ENCODE measurements around the gene CCNYL1.
"Not testable (repeated sequence)": the region's sequence is repeated elsewhere in the genome, so short reads cannot be mapped to it uniquely, and the experiment has no call there.

CCNYL1 gene

DNA sequence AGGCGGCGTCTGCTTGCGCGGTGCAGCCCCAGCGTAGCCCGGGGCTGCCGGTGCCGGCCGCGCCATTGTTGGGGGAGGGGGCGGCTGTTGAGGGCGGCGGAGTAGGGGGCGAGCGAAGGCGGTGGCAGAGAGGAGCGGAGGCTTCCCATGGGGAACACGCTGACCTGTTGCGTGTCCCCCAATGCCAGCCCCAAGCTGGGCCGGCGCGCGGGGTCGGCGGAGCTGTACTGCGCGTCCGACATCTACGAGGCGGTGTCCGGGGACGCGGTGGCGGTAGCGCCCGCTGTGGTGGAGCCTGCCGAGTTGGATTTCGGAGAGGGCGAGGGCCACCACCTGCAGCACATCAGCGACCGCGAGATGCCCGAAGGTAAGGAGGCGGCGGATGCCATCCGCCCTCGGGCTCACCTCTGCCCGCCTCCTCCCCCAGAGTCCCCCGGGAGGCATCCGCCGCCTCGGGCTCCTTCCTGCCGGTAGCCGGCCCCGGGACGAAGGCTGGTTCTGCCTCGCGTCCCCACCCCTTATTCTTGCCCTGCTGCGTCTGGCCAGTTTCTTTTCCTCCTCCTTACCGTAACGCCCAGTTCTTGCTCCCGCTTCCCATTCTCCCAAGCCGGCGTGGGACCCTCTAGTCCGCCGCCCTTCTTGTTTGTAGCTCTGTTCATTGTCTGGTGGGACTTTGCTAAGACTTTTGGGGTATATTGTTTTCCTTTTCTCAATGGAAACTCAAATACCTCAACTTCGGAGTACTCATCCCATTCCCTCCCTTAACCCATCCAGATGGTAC is 500 bp downstream of the CCNYL1 start:
- no peak for TF ChIP-seq CTCF (conservative IDR thresholded peaks at IDR 0.05; ENCODE audit: low read depth)
- CTCF ChIA-PET = interaction anchor here (3.1 kb wide), 1 partner anchor 87 kb away, joined by 12 read pairs; the partner anchor contains the start of gene METTL21A
- POLR2A ChIA-PET (ENCODE audit: low non-redundant PET) = interaction anchor here (0.5 to 1.1 kb wide), 5 partner anchors 12 to 86 kb away, joined by 3 to 12 read pairs (median 3); partner anchors contain the start of gene METTL21A
- DNase-seq (ENCODE audit: low spot score) = peak; percentile 59
- H3K27ac ChIP-seq = peak overlapping the region; percentile 92

GRCh38 chr2:207716056-207716455 is 4.6 kb downstream of the CCNYL1 start:
- POLR2A ChIA-PET (ENCODE audit: low non-redundant PET) = no interaction called here
- no peak for TF ChIP-seq CTCF (conservative IDR thresholded peaks at IDR 0.05; ENCODE audit: low read depth)
- DNase-seq (ENCODE audit: low spot score) = no peak
- no peak overlapping the region for H3K27ac ChIP-seq
- CTCF ChIA-PET = interaction anchor here (0.6 to 1.1 kb wide), 3 partner anchors 25 to 147 kb away, joined by 3 to 7 read pairs (median 3); no protein-coding TSS in a partner anchor

DNA sequence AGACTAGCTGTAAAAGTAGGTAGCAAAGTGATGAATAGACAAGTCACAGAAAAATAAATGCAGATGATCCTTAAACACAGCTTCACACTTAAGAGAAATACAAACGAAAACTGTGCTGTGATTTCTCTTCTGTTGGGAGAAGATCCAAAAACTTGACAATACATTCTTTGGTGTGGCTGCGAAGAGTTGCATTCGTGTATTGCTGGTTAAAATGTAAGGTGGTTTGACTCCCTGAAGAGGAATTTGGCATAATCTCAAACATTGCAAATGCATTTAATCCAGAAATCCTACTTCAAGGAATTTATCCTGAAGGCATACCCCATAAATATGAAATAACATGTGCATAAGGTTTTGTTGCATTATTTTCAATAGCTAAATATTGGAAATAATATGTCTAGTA is 7.1 kb downstream of the CCNYL1 start:
- ChIA-PET CTCF (interaction anchor here (0.6 kb wide), 1 partner anchor 28 kb away, joined by 3 read pairs; no protein-coding TSS in a partner anchor), POLR2A (ENCODE audit: low non-redundant PET) (interaction anchor here (0.9 kb wide), 1 partner anchor 93 kb away, joined by 6 read pairs; the partner anchor contains the start of gene METTL21A)
- peak overlapping the region; percentile 78 for H3K27ac ChIP-seq
- no peak for TF ChIP-seq CTCF (conservative IDR thresholded peaks at IDR 0.05; ENCODE audit: low read depth)
- DNase-seq (ENCODE audit: low spot score) = no peak

DNA sequence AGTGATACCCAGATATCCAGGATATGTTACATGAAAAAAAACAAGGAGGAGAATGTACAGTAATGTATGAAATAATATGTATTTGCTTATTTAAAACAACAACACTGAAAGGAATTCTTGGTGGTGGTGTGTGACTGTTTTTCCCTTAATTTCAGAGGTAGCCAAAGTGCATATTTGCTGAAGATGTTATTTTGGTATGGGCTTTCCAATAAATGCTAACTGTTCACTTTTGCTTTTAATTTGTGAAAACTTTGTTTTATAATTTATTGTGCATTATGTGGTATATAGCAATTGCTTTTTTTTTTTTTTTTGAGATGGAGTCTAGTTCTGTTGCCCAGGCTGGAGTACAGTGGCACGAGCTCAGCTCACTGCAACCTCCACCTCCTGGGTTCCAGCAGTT is 7.6 kb downstream of the CCNYL1 start:
- CTCF ChIA-PET = interaction anchor here (0.6 kb wide), 1 partner anchor 27 kb away, joined by 3 read pairs; no protein-coding TSS in a partner anchor
- DNase-seq (ENCODE audit: low spot score) = no peak
- no peak for TF ChIP-seq CTCF (conservative IDR thresholded peaks at IDR 0.05; ENCODE audit: low read depth)
- peak overlapping the region; percentile 19 for H3K27ac ChIP-seq
- POLR2A ChIA-PET (ENCODE audit: low non-redundant PET) = interaction anchor here (0.9 to 1.8 kb wide), 2 partner anchors 94 kb away, joined by 6 to 9 read pairs; partner anchors contain the start of gene METTL21A

- DNase-seq (ENCODE audit: low spot score) = not testable (repeated sequence)
- ChIA-PET CTCF (interaction anchor here (0.6 kb wide), 2 partner anchors 26 to 352 kb away, joined by 3 to 5 read pairs; no protein-coding TSS in a partner anchor), POLR2A (ENCODE audit: low non-redundant PET) (interaction anchor here (1.8 kb wide), 1 partner anchor 94 kb away, joined by 9 read pairs; the partner anchor contains the start of gene METTL21A)
- H3K27ac ChIP-seq = peak overlapping the region; percentile 19
Observed at GRCh38 chr2:207719655-207720054, 8.2 kb downstream of the CCNYL1 start.

DNA sequence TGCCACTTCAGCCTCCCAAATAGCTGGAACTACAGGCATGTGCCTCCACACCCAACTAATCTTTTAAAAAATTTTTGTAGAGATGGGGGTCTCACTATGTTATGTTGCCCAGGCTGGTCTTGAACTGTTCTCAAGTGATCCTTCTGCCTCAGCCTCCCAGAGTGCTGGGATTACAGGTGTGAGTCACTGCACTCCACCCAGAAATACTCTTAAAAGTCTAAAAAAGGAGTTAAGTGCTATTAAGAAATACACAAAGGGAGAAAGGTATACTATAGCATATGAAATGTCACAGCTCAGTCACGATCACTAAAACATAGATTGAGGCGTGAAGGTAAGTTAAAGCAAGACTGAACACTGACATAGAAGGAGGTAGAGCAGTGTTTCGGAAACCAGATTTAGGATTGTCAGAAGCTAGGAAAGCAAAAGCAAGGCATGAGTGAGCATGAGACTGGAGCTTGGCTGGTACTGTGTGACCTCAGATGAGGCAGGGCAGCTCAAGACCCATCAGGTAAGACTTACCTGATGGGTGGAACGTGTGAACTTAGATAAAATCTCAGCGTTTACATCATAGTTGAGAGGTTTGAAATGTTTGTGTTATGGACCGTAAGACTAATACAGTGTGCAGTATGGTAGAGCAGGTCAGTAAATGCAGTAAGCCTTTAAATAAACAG is 9.2 kb downstream of the CCNYL1 start:
- H3K27ac ChIP-seq = no peak overlapping the region
- no peak for TF ChIP-seq CTCF (conservative IDR thresholded peaks at IDR 0.05; ENCODE audit: low read depth)
- CTCF ChIA-PET = no interaction called here
- DNase-seq (ENCODE audit: low spot score) = no peak
- POLR2A ChIA-PET (ENCODE audit: low non-redundant PET) = interaction anchor here (1.8 kb wide), 1 partner anchor 95 kb away, joined by 9 read pairs; the partner anchor contains the start of gene METTL21A

Data from RWPE1 (cell line).